HG03135 (cell line): ENCODE data around the gene PLEKHA3.
A peak's percentile ranks its signal among the peaks of the same experiment; 100 is the strongest.
"Not testable (repeated sequence)": the region's sequence is repeated elsewhere in the genome, so short reads cannot be mapped to it uniquely, and the experiment has no call there.

Source experiments
- ATAC-seq: cut with Tn5 transposase; IDR thresholded peaks from one replicate; pipeline ENCODE4 v1.9.1; 2021; ENCODE audit warnings: mild to moderate bottlenecking, moderate library complexity; ENCODE audit not compliant: unreplicated experiment

PLEKHA3 gene

DNA sequence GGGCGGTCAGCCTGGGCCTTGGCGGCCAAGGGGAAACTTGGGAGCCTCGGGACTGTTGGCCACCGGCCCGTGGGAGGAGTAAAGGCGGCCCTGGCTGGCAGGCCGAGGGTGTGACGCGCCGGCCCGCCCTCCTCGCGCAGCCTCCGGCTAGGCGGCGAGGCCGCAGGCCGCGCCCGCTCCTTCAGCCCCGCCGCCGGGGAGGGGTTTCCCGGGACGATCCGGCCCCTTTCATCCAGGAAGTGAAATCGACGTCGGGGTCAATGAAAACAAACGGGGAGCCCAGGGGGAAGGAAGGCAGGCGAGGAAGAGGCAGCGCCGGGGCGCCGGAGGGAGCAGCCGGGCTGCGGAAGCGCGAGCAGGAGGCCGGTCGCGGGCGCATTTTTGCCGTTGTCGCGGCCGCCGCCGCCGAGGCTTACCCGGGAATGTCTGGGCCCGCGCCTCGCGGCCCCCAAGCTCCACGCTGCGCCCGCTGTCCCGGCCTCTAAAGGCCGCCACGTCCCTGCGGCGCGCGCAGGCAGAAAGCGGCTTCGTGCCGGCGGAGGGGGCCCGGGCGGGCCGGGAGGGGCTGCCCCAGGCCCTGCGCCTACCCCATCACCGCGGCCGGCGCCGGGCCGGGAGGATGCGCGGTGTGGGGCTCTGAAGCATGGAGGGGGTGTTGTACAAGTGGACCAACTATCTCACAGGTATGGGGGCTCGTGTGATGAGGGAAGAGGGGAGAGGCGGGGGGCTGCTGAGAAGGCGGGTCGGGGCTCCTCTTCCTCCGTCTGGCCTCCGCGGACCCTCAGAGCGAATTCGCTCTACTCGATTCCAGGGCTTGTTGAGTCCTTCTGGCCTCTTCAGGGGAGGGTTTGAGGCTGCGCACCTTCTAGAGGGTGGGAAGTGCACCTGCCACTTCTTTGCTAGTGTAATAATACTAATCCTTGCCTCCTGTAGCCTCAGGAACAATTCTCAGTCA lies at the start of gene PLEKHA3:
TSS of gene PLEKHA3 (plus strand) at position 231 of the 955 bp plus-strand sequence. CDS start at position 644, 413 bp downstream.
- ATAC-seq: peak; percentile 57

DNA sequence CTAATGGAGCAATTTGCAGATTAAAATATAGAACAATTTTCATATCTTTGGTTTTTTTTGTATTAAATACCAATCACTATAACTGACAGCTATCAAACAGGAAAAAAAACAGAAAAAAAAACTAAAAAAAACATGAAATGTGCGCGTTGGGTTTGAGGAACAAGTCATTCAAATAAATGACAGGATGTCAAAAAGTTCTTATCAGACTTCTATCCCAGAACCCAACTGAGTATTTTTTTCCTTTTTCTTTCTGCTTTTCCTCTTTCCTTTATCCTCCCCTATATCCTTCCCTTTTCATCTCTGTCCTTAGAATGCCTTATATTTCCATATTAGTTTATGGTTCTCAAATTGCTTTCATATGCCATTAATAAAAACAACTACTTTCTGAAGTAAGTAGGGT lies 43.6 kb upstream of the PLEKHA3 start:
- no peak for ATAC-seq

DNA sequence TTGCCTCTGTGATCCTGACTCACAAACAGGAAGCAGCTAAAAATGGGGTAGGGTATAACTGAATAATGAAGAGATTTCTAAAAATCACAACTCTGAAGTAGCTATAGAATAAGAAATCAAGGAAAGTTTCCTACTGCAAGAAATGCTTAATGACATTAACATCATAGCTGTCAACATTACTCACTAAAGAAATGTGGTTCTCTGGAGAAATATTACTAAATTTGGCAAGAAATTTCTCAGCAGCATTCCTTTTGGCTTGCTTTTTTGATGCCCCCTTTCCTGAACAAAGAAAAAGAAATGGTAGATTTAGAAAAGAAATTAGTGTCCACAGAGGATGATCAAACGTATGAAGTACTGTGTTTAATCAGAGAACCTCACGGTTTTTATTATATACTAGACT lies 38.8 kb upstream of the PLEKHA3 start:
- ATAC-seq: no peak

DNA sequence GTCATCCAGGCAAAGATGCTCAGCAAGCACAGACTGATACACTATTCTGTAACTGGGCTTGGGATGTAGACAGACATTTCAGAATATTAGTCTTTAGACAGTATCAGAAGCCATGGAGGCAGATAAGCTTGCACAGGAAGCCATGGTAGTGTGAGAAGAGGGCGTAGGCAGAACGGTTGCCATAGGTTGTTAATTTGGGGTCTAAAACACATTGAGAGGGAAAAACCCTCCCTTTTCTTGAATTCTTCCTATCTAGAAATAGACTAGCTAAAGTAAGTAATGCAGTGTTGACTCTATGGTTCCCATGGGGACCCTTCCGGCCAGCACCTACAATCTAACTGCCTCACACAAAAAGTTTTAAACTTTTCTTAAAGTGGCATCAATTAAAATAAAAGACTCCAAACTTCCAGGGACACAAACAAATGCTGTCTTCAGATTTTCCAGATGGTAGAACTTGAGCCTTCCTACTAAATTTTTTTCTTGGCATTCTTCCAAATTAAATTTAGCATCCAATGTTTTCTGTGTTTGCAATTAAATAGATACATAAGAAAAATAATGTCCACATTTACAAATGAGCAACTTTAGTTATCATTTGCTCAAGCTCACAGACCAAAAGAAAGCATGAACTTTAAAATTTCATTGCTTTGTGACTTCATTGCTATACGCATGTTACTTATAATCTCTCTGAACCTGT lies 31.1 kb upstream of the PLEKHA3 start:
- no peak for ATAC-seq

DNA sequence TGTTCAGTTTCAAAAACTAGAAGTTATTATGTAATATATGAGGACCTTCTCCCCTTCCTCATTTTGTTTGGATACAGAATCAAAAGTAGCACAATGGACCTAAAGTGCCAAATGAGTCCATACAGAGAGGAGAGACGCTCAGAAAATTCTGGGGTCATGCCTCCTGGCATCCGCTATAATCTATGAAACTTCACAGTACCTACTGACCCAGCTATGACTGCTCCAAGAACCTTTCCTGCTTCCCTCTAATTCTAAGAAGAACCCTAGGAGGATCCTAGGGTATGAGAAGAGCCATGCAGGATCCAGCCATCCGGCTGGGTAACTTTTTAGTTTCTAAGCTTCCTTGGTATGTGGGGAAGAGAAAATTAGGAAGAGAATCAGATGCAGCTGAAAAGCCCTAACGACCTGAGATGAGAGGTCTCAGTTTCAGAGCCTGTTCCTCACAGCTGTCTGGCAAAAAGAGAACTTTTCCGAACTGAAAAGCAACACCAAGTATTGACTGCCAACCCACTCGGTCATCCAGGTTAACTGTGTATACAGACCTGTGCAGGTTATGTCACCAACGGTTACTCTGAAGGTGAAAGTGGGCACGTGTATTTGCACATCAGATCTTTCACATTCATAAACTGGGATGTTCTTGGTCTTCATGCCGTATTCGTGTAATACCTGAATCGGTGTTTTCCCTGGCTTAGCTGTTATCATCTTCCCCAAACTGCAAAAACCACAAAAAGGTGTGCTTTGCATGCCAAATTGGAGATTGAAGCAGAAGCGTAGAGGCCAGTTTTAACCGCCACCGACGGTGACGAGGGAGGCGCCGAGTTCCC lies 30.3 kb upstream of the PLEKHA3 start:
- peak; percentile 8 for ATAC-seq

DNA sequence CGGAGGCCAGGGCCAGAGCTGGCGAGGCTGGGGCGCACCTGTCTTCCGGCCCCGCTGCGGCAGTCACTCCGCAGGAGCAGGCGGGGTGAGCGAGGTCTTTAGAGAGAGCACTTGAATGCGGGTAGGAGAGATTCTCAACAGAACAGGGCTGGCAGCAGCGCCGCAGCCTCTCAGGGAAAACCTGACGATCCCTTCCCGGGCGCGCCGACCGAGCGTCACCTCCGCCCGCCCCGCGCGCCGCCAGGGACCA lies 29.8 kb upstream of the PLEKHA3 start:
- peak; percentile 55 for ATAC-seq

DNA sequence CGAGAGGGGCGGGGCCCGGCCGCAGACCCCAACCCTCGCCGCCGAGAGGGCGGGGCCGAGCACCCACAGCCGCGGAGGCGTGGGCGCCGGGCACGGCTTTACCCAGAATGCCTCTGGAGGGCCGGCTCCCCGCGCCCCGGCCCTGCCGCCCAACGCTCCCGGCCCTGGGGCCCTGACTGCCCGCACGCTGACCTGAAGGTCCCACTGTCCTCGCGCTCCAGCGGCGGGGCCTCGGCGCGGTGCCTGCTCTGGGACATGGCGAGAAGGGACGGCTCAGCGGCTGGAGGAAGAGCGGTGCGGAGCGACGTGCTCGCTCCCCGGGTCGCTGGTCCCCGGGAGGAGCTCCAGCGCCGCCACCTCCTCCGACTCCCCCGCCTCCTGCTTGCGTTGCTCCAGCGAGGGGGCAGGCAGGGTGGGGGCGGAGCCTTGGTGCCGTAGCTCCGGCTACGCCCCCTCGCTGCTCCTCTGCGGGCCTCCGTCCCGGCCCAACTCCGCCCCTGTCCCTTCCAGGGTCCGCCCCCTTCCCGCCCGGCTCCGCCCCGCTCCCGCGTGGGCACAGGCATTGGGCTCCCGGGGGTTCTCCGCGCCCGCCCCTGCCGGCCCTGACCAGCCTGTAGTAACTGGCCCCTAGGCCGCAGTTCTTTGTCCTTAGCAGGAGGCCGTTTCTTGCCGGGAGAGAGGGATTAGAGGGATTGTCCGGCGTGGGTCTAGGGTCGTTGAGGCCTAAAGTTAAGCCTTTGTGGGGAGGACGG lies 29.3 kb upstream of the PLEKHA3 start, which contains the start of the genes PJVK and PRKRA:
TSS of gene PJVK (plus strand) at position 605 of the 752 bp plus-strand sequence. CDS start 2,032 bp downstream, outside the sequence.
TSS of gene PRKRA (minus strand) at position 402 of the 752 bp plus-strand sequence. CDS start at position 257, 145 bp downstream.
- ATAC-seq: peak; percentile 86

DNA sequence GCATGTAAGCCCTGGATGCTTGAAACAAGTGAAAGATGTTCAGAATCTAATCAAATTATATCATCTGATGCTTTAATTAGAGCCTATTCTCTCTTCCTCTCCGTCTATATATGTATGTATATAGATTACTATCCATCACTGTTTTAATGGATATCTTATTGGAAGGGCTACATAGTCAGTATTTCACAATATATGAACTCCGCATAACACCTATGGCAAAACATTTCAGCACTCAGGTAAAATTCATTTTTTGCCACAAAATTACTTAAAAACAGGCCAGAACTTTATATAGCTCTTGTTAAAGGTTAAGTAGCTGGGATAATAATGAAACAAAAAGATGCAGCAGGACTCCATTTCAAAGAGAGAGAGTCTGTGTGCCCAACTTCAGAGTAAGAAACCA lies 27.9 kb upstream of the PLEKHA3 start:
- ATAC-seq: no peak

DNA sequence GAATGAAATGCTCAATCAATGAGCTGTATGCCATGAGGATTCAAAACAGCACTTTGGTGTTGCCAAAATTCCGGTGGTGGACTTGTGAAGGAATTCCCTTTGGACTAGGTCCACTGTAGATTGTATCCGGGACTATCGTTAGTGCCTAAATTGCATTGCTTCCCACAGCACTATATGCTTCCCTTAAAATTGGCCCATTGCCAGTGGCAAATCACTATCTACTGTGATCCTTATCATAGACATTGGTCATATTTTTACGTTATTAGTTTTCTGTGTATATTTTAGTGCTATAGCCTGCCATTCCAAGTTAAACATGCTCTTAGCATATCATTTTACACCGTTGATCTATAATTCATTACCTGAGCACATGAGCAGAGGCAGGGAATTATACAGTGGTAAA lies 27.4 kb upstream of the PLEKHA3 start:
- ATAC-seq: no peak

DNA sequence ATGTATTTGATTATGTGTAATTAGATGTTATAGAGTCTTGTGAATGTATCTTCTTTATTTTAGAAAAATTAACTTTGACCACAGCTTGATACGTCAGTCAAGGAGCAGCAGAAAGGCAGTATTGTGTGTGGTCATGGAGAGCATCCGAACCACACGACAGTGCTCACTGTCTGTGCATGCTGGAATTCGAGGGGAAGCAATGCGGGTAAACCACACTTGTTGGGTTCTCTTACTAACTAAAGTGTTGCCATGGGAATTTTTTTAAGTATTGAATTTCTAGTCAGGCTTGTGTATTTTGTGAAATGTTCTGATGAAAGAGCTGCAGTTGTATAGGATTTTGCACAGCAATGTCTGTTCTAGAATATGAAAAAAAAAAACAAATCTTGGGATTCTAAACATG lies 24.3 kb upstream of the PLEKHA3 start:
- ATAC-seq: no peak

DNA sequence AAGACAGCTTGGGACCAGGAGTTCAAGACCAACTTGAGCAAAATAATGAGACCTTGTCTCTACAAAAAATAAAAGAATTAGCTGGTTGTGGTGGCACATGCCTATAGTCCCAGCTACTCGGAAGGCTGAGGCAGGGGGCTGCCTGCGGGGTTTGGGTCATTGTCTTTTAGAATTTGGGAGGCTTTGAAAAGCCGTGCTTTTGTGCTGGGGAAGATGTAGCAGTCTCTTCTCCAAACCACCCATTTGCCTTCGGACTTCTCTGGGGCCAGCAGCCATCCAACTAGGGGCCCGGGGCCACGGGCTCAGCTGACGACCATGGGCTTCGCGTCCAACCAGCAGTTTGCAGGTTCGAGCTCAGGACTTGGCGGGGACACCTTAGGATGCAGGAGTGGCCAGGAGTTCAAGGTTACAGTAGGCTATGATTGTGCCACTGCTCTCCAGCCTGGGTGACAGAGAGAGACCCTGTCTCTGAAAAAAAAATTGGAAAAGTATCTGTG lies 22.8 kb upstream of the PLEKHA3 start:
- no peak for ATAC-seq

DNA sequence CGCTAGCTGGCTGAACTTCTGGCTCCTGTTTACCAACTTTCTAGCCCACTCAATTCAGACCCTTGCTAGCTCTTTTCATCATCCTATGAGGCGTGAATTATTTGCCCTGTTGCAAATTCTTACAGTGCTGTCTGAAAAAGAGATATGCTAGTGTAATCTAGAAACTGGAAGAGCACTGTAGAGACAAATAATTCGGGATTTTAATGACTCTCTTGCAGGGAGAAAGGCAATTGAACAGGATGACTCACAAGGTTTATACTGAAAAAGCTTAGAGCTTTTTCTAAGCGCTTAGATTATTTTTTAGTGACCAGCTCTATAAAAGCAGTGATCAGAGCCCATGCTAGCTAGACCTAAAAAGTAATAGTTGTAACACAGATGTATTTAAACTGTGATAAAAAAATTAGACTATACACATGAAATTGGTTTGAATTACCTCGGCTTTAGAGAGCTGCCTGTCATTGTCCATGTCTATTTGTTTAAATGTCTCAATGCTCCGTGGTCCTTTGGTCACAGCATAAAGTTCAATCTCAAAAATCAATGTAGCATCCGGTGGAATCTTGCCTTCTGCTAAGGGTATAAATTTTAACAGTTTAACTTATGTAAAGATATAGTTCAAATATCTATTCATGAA lies 10.9 kb upstream of the PLEKHA3 start:
- ATAC-seq: no peak

DNA sequence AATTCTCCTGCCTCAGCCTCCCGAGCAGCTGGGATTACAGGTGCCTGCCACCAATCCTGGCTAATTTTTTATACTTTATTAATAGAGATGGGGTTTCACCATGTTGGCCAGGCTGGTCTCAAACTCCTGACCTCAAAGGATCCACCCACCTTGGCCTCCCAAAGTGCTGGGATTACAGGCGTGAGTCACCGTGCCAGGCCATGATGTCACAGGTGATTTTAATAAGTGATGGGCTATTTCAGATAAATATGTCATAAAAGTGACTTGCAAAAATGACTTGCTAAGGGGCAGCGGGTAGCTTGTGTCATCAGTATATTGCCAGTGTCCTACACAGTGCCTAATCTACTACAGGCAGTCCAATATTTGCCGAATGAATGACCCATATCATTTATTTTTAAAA lies 8.9 kb upstream of the PLEKHA3 start:
- not testable (repeated sequence) for ATAC-seq

DNA sequence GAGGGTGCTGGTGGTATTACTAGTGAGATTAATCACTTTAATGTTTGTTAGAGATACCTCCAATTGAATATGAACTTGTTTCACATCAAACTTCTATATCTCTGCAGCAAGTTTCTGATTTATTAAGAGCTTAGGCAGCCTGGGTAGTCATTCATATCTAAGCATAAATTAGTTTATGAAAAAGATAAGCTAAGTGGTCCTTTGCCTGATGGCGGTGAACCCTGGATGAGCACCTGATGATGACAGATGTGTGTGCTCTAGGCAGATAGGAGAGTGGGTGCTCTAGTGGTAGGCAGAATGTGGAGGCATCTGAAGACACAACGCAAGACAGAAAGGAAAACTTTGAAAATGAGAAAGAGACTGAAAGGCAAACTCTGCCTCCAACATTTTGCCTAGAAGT lies 6.9 kb upstream of the PLEKHA3 start:
- ATAC-seq: no peak

DNA sequence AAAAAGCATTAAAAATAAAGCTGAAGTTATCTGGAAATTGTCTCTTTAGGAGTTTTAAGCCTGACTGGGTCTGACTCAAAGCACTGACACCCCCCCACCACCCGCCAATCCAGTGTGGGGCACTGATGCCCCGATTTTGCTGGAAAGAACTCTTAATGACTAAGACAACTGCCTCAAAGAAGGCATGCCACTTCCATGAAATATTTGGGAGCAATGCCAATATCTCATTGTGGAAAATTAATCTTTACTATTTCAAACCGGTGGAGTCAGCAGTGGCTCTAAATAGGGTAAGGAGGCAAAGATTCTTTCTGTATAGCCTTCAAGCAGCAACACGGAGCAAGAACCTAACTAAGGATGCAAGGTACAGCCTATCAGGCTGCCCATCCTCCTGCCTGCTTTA lies 6.3 kb upstream of the PLEKHA3 start:
- no peak for ATAC-seq

DNA sequence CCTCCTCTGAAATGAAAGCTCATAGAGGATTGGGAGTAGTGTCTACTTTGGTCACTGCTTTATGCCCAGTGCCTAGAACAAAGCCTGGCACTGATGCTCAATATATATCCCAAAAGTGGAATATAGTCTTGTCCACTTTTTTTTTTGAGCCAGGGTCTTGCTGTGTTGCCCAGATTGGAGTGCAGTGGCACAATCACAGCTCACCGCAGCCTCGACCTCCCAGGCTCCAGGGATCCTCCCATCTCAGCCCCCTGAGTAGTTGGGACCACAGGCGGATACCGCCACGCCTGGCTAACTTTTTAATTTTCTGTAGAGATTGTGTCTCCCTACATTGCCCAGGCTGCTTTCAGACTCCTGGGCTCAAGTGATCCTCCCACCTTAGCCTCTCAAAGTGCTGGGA lies 5.7 kb upstream of the PLEKHA3 start:
- no peak for ATAC-seq

DNA sequence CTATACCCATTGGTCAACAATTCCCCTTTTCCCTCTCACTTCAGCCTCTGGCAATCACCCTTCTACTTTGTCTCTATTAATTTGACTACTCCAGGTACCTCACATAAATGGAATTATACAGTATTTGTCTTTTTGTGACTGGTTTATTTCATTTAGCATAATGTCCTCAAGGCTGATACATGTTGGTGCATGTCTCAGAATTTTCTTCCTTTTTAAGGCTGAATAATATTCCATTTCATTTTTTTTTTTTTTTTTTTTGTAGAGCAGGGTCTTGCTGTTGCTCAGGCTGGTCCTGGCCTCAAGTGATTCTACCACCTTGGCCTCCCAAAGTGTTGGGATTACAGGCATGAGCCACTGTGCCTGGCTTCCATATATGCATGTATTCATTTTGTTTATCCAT lies 3.8 kb upstream of the PLEKHA3 start:
- ATAC-seq: no peak

DNA sequence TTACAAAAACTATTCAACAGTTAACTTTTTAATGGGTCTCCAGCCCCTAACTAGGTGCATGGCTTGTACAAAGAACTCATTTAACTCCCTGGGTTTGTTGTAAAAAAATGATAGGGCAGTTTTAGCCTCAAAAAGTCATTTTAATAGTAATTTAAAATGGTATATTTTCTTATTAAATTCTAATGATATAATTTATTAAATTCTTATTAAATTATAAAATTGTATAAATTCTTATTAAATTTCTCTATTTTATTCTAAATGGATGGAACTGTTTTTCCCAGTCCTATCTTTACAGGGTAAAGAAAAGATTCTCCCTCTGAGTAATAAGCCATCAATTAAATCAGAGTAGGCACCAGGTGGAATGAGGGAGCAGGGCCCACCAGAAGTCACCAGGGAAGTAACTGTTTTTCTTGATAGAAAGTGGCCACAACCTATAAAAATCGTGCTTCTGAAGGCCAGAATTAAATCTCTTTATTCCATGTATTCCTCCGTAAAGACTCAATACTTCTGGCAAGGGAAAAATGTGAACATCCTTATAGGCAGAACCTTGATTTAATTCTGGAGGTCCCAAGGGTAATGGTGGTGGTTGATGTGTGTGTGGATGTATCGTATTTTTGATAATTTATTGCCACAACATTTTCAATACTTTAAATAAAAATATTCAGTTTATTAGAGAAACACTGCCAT lies 2.7 kb upstream of the PLEKHA3 start:
- ATAC-seq: no peak

DNA sequence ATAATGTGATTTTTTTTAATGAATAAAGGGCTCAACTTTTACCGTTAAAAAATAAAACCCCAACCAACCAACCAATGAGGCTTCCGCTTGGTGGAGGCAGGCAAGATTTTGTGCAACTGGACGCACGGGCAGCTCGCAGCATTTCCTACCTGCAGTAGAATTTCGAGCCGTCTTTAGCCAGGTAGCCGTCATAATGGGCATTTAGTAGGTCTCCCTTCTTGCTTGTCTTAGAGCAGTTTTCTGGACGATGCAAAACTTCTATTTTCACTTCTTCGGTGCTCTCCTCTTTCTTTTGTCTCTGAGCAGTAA lies 2.2 kb upstream of the PLEKHA3 start:
- no peak for ATAC-seq
